Measurements from ENCODE around the gene TRAK2. TPM values are rescaled to one million over a fixed set of nuclear protein-coding genes. Genes with fewer than 3 reads are reported as not detected.

TRAK2 gene
- total and polyA plus RNA-seq, 11 donors = 41.2 to 201 (median 145) TPM

DNA sequence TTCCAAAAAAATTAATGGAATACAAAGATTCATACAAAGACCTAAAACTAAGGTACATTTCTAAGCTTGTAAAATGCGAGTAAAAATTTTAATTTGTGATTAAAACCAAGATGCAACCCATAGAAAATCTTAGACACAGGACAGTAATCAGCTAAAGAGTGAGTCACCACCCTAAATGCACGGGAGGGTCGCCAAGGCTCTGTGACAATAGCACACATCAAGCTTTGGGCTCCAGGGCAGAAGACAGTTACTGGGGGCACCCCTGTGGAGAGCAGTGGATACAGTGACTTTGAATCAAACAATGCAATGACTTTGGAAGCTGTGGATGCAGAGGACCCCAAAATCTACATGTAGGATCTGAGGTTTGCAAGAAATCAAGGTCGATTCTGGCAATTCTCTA, 101.7 kb downstream of the TRAK2 start:
- intact Hi-C loops (cut with DNase I) = no loop called here

DNA sequence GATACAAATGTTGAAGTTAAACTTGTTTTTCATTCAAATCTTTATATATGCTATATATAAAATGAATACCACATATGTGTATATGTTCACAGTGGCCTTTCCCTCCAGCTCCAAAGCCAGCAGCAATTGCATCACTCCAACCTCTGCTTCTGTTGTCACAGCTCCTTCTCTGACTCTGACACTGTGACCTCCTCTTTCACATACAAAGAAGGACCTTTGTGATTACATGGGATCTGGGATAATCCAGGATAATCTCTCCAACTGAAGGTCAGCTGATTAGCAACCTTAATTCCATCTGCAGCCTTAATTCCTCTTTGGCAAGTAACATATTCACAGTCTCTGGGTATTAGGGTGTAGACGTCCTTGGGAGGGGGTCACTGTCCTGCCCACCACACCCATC, 102.5 kb downstream of the TRAK2 start:
- DNase-seq = no peak
- WGBS, 4 donors = 84 to 95% (median 91%) methylated on average over 1 of the region's 1 CpG
- TF ChIP-seq CTCF (IDR thresholded peaks at IDR 0.05) (no peak), POLR2A (IDR thresholded peaks at IDR 0.05) (no peak)
- no peak for ATAC-seq
- intact Hi-C loops (cut with DNase I) = no loop called here
- peaks cover 0 to 15% (median 0%) of the 10 kb centered on the region in 12 donors for H3K4me1 ChIP-seq
- no peak overlapping the region for H3K27ac ChIP-seq
- no peaks in the 10 kb centered on the region for H3K9me3 ChIP-seq
- H3K4me3 ChIP-seq = no peak overlapping the region
- H3K27me3 ChIP-seq = no peaks in the 10 kb centered on the region
- peaks cover 0 to 62% (median 26%) of the 10 kb centered on the region in 9 donors for H3K36me3 ChIP-seq

More for the DNA sequence above, 101.7 kb downstream of the TRAK2 start:
- 68 to 85% (median 70%) methylated on average over 4 of the region's 4 CpGs for WGBS, 4 donors
- Histone ChIP-seq H3K27me3 (no peaks in the 10 kb centered on the region), H3K9me3 (no peaks in the 10 kb centered on the region), H3K4me3 (no peak overlapping the region), H3K27ac (no peak overlapping the region), H3K36me3 (peaks cover 0 to 55% (median 22%) of the 10 kb centered on the region in 9 donors), H3K4me1 (peaks cover 0 to 15% (median 0%) of the 10 kb centered on the region in 12 donors)
- TF ChIP-seq POLR2A (IDR thresholded peaks at IDR 0.05) (no peak), CTCF (IDR thresholded peaks at IDR 0.05) (no peak)
- ATAC-seq (no peak), DNase-seq (no peak)

GRCh38 chr2:201347138-201347537, 104.1 kb downstream of the TRAK2 start:
- no peak overlapping the region for H3K27ac ChIP-seq
- TF ChIP-seq POLR2A (IDR thresholded peaks at IDR 0.05) (no peak), CTCF (IDR thresholded peaks at IDR 0.05) (no peak)
- peaks cover 0 to 15% (median 0%) of the 10 kb centered on the region in 12 donors for H3K4me1 ChIP-seq
- 79 to 87% (median 83%) methylated on average over 4 of the region's 4 CpGs for WGBS, 4 donors
- no peaks in the 10 kb centered on the region for H3K27me3 ChIP-seq
- no peak overlapping the region for H3K4me3 ChIP-seq
- intact Hi-C loops (cut with DNase I) = no loop called here
- DNase-seq (no peak), ATAC-seq (no peak)
- peaks cover 0 to 76% (median 37%) of the 10 kb centered on the region in 9 donors for H3K36me3 ChIP-seq
- H3K9me3 ChIP-seq = no peaks in the 10 kb centered on the region

GRCh38 chr2:201345625-201346213, 105.5 kb downstream of the TRAK2 start:
- Histone ChIP-seq H3K4me1 (peaks cover 0 to 15% (median 0%) of the 10 kb centered on the region in 12 donors), H3K36me3 (peaks cover 0 to 78% (median 31%) of the 10 kb centered on the region in 9 donors), H3K4me3 (no peak overlapping the region), H3K9me3 (peaks cover 0 to 5% (median 0%) of the 10 kb centered on the region in 12 donors), H3K27ac (peak overlapping the region in 1 of 12 donors; percentile 26), H3K27me3 (no peaks in the 10 kb centered on the region)
- DNase-seq (no peak), ATAC-seq (peak in 3 of 4 donors; percentile 47 to 54 (median 54))
- WGBS, 4 donors = 60 to 77% (median 67%) methylated on average over 7 of the region's 7 CpGs
- intact Hi-C loops (cut with DNase I) = no loop called here
- TF ChIP-seq POLR2A (IDR thresholded peaks at IDR 0.05) (no peak), CTCF (IDR thresholded peaks at IDR 0.05) (no peak)

Data from heart left ventricle (tissue), 16 donors.